DOHH2 (cell line): ENCODE measurements around the gene ZNF169.

Experiments
- EZH2phosphoT487 ChIP-seq: fragments of 200-600 bp; sonication (generic); IDR thresholded peaks from 2 replicates; pipeline ENCODE4 v1.6.1; 2017; ENCODE audit warnings: borderline replicate concordance, mild to moderate bottlenecking, antibody characterized with exemption, low read length, moderate library complexity, mixed read lengths
- TF ChIP-seq, protein P1 (sequence below): fragments of 200-600 bp; sonication (generic); IDR thresholded peaks from one replicate; pipeline ENCODE4 v1.5.1; 2014; ENCODE audit warnings: antibody characterized with exemption, mild to moderate bottlenecking, low read depth, low read length; ENCODE audit not compliant: poor library complexity, severe bottlenecking

DNA sequence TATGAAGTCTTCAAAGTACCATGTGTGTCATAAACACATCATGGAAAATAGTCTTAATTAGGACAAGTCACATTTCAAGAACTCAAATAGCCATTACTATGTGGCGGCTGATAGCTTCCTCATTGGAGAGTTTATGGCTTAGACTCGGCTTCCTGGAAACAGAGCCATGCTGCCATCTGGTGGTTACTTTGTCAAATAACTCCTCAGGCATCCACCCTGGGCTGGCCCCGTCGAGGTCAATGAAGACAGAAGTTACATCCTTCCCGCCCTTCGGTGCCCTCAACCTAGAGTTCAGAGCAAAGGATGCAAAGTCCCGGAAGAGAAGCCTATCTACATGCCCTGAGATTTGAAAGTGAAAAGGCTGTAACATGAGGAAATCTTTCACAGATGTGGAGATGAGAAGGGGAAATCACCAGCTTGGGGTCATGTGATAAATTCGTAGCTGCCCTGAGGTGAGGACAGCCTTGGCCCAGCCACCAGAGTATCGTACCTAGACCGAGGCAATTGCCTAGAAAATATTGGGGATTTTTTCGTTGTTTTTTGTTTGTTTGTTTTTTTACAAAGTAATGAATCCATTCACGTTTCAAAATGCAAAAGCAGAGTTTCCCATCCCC, 45.5 kb upstream of the ZNF169 start:
- TF ChIP-seq, protein P1, sequence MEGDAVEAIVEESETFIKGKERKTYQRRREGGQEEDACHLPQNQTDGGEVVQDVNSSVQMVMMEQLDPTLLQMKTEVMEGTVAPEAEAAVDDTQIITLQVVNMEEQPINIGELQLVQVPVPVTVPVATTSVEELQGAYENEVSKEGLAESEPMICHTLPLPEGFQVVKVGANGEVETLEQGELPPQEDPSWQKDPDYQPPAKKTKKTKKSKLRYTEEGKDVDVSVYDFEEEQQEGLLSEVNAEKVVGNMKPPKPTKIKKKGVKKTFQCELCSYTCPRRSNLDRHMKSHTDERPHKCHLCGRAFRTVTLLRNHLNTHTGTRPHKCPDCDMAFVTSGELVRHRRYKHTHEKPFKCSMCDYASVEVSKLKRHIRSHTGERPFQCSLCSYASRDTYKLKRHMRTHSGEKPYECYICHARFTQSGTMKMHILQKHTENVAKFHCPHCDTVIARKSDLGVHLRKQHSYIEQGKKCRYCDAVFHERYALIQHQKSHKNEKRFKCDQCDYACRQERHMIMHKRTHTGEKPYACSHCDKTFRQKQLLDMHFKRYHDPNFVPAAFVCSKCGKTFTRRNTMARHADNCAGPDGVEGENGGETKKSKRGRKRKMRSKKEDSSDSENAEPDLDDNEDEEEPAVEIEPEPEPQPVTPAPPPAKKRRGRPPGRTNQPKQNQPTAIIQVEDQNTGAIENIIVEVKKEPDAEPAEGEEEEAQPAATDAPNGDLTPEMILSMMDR: peak; percentile 90
- TF ChIP-seq EZH2phosphoT487: no peak
